IPS DF 4.7 (cell line): Measurements from ENCODE around the gene GSTP1.
"Not testable (repeated sequence)": the region's sequence is repeated elsewhere in the genome, so short reads cannot be mapped to it uniquely, and the experiment has no call there.

Source experiments
- DNase-seq: peaks from one replicate; pipeline ENCODE4 v3.0.0-alpha.2; 2013; ENCODE audit warnings: low spot score; ENCODE audit errors: extremely low read depth

GSTP1 gene

GRCh38 chr11:67563705-67564114 is 19.9 kb upstream of the GSTP1 start:
- DNase-seq: not testable (repeated sequence)

- DNase-seq: no peak
Measured at GRCh38 chr11:67564230-67564629, 19.4 kb upstream of the GSTP1 start.

DNA sequence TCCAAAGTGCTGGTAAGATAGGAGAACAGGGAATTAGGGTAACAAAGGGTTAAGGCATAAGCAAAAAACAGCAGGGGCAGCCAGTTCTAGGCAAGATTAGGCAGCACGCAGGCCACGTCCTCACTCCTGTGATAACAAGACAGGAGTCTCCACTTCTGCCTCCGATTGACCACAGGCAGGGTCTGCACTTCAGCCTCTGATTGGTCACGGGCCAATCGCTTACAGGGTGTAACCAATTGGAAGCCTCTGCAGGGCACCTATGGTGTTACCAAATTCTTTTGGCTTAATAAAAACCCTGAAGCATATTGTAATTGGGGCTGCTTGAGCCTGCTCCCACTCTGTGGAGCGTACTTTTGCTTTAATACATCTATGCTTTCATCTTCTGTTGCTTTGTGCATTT is 12.2 kb upstream of the GSTP1 start:
- no peak for DNase-seq

- no peak for DNase-seq
Measured at GRCh38 chr11:67572305-67572704, 11.3 kb upstream of the GSTP1 start.

- DNase-seq: peak; percentile 44
Measured at GRCh38 chr11:67572747-67573419, 10.7 kb upstream of the GSTP1 start.

GRCh38 chr11:67574938-67575337 is 8.7 kb upstream of the GSTP1 start:
- DNase-seq: no peak

DNA sequence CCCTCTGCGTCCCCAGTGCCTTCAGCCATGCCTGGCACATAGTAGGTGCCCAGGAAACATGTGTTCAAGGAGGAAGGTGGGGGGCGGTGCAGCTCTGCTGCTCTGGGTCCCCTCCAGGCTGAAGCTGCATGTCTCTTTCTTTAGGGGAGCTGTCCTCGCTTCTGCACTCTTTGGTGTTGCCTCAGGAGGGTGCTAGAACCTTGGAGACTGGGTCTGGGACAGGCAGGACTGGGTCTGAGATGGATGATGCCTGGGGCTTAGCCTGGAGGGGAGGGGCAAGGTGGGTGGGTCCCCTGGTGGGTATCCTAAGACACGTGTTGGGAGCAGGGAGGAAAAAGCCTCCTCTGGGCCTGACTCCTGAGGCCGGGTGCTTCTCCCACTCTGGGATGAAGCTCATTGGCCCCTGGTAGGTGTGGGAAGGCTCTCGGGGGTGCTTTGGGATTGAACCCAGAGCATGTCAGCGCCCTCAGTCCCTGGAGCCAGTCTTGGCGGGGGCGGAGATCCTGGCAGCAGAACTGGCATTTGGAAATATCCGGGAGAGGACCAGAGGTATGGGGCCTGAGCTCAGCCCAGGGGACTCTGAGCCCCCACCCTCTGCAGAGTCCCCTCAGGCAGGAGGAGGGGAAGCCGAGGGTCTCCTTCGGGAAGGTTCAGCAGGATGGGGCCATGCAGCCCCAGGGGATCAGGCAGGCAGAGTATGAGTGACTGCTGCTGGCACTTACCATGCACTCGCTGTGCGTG is 6.7 kb upstream of the GSTP1 start:
- DNase-seq: no peak

DNA sequence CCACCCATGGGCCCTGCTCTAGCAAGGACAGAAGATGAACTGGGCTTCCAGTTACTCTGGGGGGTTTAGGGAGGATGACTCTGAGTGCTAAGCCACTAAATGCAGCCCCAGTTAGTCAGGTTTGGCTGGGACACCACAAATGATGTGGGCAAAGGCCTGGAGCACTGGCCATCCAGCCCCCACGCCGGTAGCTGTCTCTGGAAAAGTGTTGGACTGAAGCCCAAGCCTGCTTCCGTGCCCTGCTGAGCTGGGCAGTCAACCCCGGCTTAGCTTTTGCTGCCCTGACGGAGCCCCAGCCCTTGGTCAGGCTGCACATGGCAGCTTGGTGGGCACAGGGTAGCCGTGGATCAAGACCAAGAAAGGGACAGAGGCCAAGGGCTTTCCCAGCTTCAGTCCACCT is 5.7 kb upstream of the GSTP1 start:
- no peak for DNase-seq

DNA sequence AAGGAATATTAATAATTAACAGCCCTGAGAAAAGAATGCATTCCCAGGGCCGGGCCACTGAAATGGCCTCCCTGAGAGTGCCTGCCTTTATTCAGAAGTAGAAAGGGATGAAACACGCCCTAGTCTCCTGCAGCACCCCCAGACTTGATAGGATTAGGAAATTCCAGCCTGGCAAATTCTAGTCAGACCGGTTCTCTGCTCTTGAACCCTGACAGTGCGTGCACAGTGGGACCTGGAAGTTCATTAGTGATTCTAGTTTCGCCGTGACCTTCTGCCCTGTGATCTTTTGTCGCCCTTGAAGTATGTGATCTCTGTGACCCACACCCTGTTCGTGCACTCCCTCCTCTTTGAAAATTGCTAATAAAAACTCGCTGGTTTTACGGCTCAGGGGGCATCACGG is 2.1 kb upstream of the GSTP1 start:
- no peak for DNase-seq

GRCh38 chr11:67582011-67582410 is 1.6 kb upstream of the GSTP1 start:
- DNase-seq: no peak

GRCh38 chr11:67584205-67584880 is 731 bp downstream of the GSTP1 start:
- DNase-seq: no peak

DNA sequence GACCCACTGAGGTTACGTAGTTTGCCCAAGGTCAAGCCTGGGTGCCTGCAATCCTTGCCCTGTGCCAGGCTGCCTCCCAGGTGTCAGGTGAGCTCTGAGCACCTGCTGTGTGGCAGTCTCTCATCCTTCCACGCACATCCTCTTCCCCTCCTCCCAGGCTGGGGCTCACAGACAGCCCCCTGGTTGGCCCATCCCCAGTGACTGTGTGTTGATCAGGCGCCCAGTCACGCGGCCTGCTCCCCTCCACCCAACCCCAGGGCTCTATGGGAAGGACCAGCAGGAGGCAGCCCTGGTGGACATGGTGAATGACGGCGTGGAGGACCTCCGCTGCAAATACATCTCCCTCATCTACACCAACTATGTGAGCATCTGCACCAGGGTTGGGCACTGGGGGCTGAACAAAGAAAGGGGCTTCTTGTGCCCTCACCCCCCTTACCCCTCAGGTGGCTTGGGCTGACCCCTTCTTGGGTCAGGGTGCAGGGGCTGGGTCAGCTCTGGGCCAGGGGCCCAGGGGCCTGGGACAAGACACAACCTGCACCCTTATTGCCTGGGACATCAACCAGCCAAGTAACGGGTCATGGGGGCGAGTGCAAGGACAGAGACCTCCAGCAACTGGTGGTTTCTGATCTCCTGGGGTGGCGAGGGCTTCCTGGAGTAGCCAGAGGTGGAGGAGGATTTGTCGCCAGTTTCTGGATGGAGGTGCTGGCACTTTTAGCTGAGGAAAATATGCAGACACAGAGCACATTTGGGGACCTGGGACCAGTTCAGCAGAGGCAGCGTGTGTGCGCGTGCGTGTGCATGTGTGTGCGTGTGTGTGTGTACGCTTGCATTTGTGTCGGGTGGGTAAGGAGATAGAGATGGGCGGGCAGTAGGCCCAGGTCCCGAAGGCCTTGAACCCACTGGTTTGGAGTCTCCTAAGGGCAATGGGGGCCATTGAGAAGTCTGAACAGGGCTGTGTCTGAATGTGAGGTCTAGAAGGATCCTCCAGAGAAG is 1.6 kb downstream of the GSTP1 start:
- DNase-seq: no peak

GRCh38 chr11:67585911-67586310 is 2.3 kb downstream of the GSTP1 start:
- no peak for DNase-seq

DNA sequence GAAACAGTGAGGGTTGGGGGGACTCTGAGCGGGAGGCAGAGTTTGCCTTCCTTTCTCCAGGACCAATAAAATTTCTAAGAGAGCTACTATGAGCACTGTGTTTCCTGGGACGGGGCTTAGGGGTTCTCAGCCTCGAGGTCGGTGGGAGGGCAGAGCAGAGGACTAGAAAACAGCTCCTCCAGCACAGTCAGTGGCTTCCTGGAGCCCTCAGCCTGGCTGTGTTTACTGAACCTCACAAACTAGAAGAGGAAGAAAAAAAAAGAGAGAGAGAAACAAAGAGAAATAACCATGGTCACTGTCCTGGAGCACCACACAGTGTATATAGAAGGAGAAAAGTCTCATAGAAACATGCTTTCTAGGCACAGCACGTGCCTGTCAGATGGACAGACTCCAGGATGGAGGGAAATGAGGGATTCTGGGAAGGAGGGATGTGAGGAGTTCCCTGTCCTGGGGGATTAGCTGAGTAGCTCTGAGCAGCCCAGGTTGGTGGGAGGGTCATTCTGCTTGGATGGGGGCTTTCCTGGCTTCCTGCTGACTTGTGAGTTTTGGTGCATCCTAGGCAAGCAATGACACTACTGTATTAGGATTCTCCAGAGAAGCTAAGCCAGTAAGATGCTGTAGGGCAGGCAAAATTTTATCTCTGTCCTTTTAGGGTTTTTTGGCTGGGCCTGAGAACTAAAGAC is 3.1 kb downstream of the GSTP1 start:
- DNase-seq: no peak

GRCh38 chr11:67588136-67588503 is 4.5 kb downstream of the GSTP1 start:
- DNase-seq: no peak

DNA sequence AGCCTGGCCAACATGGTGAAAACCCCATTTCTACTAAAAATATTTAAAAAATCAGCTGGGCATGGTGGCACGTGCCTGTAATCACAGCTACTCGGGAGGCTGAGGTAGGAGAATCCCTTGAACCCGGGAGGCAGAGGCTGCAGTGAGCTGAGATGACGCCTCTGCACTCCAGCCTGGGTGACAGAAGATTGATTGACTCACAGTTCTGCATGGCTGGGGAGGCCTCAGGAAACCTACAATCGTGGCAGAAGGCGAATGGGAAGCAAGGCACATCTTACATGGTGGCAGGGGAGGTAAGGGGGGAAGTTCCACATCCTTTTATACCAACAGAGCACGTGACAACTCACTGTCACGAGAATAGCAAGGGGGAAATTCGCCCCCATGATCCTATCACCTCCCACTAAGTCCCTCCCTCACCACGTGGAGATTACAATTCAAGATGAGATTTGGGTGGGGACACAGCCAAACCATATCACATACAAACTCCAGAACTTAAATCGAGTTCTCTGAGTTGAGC is 5.3 kb downstream of the GSTP1 start:
- not testable (repeated sequence) for DNase-seq

DNA sequence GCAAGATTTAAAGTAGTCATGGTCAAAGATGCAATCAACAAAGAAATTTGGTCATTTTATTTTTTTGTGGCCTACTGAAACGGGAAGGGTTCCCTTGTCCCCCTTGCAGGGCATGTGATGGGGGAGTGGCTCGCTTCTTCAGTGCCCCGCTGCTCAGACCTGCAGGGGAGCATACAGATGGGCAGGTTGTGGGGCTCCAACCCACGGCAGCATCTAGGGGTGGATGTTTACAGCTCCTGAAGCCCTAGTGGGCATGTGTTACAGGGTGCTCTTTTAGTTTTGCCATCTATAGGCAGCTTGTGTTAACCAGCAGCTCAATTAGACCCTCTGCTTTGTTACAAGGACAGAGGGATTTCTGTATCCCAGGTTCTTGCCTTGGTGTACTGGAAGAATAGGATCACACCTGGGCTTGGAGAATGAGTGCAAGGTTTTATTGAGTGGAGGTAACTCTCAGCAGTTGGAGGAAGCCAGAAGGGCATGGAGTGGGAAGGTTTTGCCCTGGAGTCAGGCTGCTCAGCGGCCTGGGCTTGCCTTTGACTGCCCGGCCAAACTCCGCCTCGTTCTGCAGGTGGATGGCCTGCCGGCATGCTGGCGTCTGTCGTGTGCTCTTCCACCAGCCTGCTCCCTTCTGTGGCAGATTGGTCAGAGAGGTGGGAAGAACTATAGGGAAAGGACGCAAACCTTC is 9.4 kb downstream of the GSTP1 start:
- no peak for DNase-seq

DNA sequence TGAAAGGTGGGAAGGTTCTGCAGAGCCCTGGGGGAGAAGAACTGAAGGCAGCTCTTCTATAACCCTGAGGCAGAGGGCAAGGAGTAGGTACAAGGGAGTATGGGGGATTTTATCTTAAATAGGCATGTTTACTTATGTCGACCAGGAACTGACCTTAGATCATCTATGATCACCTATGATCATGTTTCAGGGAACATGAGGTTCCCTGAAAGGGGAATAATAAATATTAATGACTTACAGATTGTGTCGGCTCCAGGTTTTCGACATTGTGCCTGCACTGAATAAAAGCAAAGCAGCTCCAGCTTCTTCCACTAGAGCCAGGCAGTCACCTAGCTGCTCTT is 9.9 kb downstream of the GSTP1 start:
- no peak for DNase-seq

- no peak for DNase-seq
Measured at GRCh38 chr11:67594480-67594879, 10.9 kb downstream of the GSTP1 start.

GRCh38 chr11:67596753-67597300 is 13.2 kb downstream of the GSTP1 start:
- no peak for DNase-seq
